ENCODE data around the gene LRRC8A. TPM values are rescaled to one million over a fixed set of nuclear protein-coding genes. Genes with fewer than 3 reads are reported as not detected.

The LRRC8A gene
- total RNA-seq, 4 donors from 2014 or later = 38.1 to 95.1 (median 49.9) TPM

- peak overlapping the region in 1 of 2 donors; percentile 3 for H3K4me3 ChIP-seq
- no peak for TF ChIP-seq CTCF (IDR thresholded peaks at IDR 0.05)
- no peak for TF ChIP-seq POLR2AphosphoS5 (IDR thresholded peaks at IDR 0.05)
- no peak for TF ChIP-seq POLR2A (IDR thresholded peaks at IDR 0.05)
- no peak for TF ChIP-seq EP300 (IDR thresholded peaks at IDR 0.05)
- H3K27me3 ChIP-seq = no peaks in the 10 kb centered on the region
- H3K4me1 ChIP-seq = peaks cover 0 to 93% (median 71%) of the 10 kb centered on the region in 3 donors
- H3K27ac ChIP-seq = peak overlapping the region; percentile 37 to 84 (median 76)
- WGBS, 2 donors (ENCODE audit: low coverage in 1 of 2) = 67 to 80% methylated on average over 1 to 2 of the region's 18 CpGs
- H3K9me3 ChIP-seq = no peaks in the 10 kb centered on the region
- peaks cover 0 to 37% of the 10 kb centered on the region in 2 donors for H3K36me3 ChIP-seq
- peak; percentile 55 for ATAC-seq
These were observed 34.3 kb downstream of the LRRC8A start for GRCh38 chr9:128916204-128916603.

GRCh38 chr9:128916745-128917144, 34.8 kb downstream of the LRRC8A start:
- Histone ChIP-seq H3K4me1 (peaks cover 0 to 93% (median 66%) of the 10 kb centered on the region in 3 donors), H3K36me3 (peaks cover 0 to 37% of the 10 kb centered on the region in 2 donors), H3K9me3 (no peaks in the 10 kb centered on the region), H3K27ac (peak overlapping the region; percentile 37 to 84 (median 76)), H3K27me3 (no peaks in the 10 kb centered on the region), H3K4me3 (no peak overlapping the region)
- WGBS, 2 donors (ENCODE audit: low coverage in 1 of 2) = 67 to 69% methylated on average over 3 to 9 of the region's 11 CpGs
- TF ChIP-seq CTCF (IDR thresholded peaks at IDR 0.05) (no peak), POLR2AphosphoS5 (IDR thresholded peaks at IDR 0.05) (no peak)
- ATAC-seq = no peak

- peaks cover 0 to 93% (median 60%) of the 10 kb centered on the region in 3 donors for H3K4me1 ChIP-seq
- peaks cover 0 to 37% of the 10 kb centered on the region in 2 donors for H3K36me3 ChIP-seq
- ATAC-seq = peak; percentile 63
- peak overlapping the region; percentile 37 to 84 (median 78) for H3K27ac ChIP-seq
- WGBS, 2 donors (ENCODE audit: low coverage in 1 of 2) = 8 to 24% methylated on average over 8 to 10 of the region's 26 CpGs
- H3K9me3 ChIP-seq = no peaks in the 10 kb centered on the region
- H3K4me3 ChIP-seq = no peak overlapping the region
- peak; percentile 47 for TF ChIP-seq POLR2AphosphoS5 (IDR thresholded peaks at IDR 0.05)
- TF ChIP-seq EP300 (IDR thresholded peaks at IDR 0.05) = no peak
- H3K27me3 ChIP-seq = no peaks in the 10 kb centered on the region
These were observed 35.4 kb downstream of the LRRC8A start for GRCh38 chr9:128917151-128917849.

GRCh38 chr9:128918921-128919320, 37.0 kb downstream of the LRRC8A start:
- peak overlapping the region in 3 of 4 donors; percentile 56 to 89 (median 86) for H3K27ac ChIP-seq
- no peaks in the 10 kb centered on the region for H3K27me3 ChIP-seq
- no peak overlapping the region for H3K4me3 ChIP-seq
- WGBS, 2 donors (ENCODE audit: low coverage in 1 of 2) = 60 to 80% methylated on average over 1 of the region's 2 CpGs
- H3K36me3 ChIP-seq = peaks cover 0 to 37% of the 10 kb centered on the region in 2 donors
- ATAC-seq = no peak
- TF ChIP-seq POLR2A (IDR thresholded peaks at IDR 0.05) (no peak), CTCF (IDR thresholded peaks at IDR 0.05) (no peak), EP300 (IDR thresholded peaks at IDR 0.05) (no peak), POLR2AphosphoS5 (IDR thresholded peaks at IDR 0.05) (no peak)
- peaks cover 0 to 93% (median 50%) of the 10 kb centered on the region in 3 donors for H3K4me1 ChIP-seq
- no peaks in the 10 kb centered on the region for H3K9me3 ChIP-seq

- no peak for ATAC-seq
- no peak overlapping the region for H3K4me3 ChIP-seq
- no peaks in the 10 kb centered on the region for H3K9me3 ChIP-seq
- WGBS, 2 donors (ENCODE audit: low coverage in 1 of 2) = 0 to 63% methylated on average over 1 to 7 of the region's 14 CpGs
- peak overlapping the region in 3 of 4 donors; percentile 56 to 89 (median 86) for H3K27ac ChIP-seq
- no peak for TF ChIP-seq EP300 (IDR thresholded peaks at IDR 0.05)
- TF ChIP-seq POLR2AphosphoS5 (IDR thresholded peaks at IDR 0.05) = no peak
- TF ChIP-seq CTCF (IDR thresholded peaks at IDR 0.05) = no peak
- TF ChIP-seq POLR2A (IDR thresholded peaks at IDR 0.05) = no peak
- peaks cover 0 to 87% (median 44%) of the 10 kb centered on the region in 3 donors for H3K4me1 ChIP-seq
- no peaks in the 10 kb centered on the region for H3K27me3 ChIP-seq
- peaks cover 0 to 34% of the 10 kb centered on the region in 2 donors for H3K36me3 ChIP-seq
These were observed 37.6 kb downstream of the LRRC8A start for GRCh38 chr9:128919402-128920089.
